Activated CD4-positive, alpha-beta T cell treated with anti-CD3 and anti-CD28 coated beads, Interleukin-2, amount 50 U/mL, for 1 hour (primary cell): ENCODE data around the gene HEXIM2.
A peak's percentile ranks its signal among the peaks of the same experiment; 100 is the strongest.

ENCODE experiments used
- DNase-seq: peaks from one replicate; pipeline ENCODE4 v3.0.0-alpha.2; 2020

HEXIM2 gene

DNA sequence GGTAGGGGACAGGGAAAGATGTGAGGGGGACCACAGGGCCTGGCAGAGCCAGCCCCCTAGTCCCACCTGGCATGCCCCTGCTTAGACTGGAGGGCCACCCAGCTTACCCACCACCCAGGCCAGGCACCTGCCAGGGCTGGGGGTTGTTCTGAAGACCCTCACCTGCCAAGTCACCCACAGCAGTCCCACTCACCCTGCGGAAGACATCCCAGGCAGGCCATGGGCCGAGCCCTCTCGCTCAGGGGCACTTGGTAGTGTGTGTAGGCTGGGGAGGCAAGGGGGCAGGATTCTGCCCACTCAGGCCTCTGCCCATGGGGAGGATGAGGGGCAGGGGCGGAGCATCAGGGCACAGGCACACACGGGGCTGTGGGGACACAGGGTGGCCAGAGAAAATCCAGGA, 33.3 kb upstream of the HEXIM2 start:
- no peak for DNase-seq

DNA sequence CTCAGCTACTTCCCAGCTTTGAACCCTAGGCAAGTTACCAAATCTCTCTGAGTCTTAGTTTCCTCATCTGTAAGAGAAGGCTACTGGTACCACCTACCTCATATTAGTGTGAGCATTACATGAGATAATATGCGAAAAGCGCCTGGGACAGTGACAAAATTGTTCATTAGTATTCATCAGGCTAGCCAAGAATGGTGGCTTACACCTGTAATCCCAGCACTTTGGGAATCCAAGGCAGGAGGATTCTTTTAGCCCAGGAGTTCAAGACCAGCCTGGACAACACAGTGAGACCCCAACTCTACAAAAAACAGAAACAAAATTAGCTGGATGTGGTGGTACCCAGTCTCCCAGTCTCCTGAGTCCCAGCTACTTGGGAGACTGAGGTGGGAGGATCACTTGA, 32.7 kb upstream of the HEXIM2 start:
- DNase-seq, result no peak

DNA sequence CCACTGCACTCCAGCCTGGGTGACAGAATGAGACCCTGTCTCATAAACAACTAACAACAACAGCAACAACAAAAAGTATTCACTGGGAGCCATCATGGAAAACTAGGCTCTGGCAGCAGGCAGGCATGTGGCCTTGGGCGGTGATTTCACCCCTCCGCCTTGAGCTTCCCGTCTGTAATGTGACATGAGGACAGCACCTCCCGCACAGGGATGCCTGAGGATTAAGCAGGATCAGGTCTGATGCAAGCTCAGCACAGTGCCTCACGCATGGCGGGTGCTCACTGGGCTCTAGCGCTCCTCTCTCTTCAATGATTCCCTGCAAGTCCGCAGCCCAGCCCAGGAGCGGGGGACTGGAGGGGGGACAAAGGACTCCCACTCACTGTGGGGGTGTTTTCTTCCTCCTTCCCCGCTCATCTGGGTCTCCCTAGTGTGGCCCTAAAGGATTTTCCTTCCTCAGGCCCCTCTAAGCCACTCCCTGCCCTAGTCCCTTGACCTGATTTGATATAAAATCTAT, 32.2 kb upstream of the HEXIM2 start:
- no peak for DNase-seq

DNA sequence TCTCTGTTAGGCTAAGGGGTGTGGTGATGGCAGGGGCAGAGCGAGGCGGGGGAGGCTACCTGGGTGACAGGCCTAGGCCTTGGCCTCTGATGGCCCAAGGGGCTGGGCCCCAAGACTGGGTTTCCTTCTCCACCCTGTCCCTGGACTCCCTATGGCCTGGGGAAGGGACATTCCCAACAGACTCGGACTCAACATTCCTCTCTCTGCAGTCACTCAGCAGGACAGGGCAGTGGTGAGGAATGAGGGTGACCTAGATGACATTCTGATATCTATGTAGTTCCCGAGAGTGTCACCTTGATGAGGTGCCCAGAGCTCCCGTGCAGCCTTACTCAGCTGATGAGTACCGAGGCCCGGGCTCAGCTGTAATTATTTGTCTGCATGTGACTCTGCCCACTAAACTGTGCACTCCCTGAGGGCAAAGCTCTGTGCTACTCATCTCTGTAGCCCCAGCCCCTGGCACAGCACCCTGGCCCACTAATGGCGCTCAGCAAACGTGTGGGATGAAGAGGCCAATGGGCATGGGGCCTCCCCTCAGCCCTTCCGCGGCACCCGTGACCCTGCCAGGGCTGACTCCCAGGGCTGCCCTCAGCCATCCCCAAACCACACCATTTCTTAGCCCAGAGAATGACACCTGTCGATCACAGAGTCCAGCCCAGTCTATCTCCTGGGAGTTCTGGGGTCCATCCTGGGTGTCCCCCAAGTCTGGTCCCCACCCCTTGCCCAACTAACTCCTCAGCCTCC, 31.6 kb upstream of the HEXIM2 start:
- no peak for DNase-seq

DNA sequence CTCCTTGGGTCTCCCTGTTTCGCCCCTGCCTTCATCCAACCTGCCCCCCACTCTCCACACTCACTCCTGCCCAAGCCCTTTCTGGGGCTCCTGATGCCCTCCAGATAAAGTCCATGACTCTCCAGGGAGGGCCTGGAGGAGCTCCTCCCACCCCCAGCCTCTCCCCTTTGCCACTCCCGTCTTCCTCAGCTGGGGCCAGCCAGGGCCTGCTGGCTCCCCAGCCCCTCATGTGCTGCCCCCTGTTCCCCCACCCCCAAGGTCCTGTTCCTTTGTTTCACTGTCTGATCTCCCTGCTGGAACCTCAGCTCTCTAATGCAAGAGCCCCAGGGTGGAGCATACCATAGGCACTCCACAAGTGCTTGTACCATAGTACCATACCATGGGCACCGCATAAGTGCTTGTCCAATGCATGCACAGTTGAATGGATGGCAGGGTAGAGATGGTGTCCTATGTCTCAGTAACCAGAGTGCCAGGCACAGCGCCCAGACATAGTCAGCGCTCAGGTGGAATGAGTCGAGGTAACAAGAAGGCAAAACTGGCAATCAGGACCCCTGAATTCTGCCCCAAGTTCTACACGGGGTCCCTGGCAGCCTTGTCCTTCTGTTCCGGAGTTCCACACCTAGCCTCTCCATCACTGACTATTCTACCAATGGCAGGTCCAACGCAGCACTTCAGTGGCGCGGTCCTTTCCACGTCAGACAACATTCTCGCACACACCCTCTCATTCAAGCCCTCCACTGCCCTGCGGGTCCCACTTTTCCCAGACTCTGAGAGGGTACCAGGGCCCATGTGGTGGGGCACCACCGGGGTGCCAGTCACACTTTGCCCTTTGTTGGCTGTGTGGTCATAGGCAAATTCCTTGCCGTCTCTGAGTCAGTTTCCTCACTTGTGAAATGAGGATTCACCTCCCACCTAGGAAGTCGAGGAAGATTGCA, 30.7 kb upstream of the HEXIM2 start:
- no peak for DNase-seq

DNA sequence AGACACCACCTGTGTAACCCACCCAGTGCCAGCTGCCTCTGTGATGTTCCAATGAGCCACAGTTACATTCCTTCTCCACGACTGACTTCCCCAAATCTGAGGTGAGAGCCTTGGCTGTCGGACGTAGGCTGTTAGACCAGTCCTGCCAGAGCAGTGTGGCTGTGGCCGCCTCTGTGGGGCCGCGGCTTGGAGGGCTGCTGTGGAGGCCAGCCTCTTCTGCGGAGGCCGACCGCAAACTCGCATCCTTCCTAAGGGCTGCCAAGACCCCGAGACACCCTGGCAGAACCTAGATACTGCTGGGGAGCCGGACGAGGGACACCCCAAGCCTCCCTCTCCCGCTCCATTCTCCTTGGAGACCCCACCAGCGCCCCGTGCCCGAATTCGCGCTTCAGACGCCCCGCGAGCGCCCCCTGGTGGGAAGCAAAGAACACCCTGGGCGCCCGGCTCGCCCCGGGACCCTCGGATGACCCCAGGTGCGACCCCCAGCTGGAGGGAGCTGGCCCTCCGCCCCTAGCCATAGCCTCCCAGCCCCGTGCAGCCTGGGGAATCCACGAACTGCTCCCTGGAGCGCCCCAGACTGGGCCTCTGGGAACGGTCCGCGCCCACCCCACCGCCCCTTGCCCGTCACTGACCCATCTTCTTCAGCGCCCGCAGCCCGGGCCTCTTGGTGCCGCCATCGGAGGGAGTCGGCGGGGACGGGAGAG, 29.9 kb upstream of the HEXIM2 start:
- DNase-seq, result peak; percentile 48

DNA sequence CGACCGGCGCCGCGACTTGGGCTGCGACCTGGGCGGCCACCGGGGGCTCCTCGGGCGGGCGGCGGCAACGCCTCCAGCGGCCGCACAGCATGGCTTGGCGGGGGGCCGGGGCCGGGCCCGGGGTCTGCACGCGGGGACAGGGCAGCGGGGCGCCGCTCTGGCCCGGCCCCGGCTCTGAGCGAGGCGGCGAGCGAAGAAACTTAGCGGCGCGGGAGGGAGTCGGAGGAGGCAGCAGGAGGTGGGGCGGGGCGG, 29.4 kb upstream of the HEXIM2 start, which contains the start of gene PLCD3:
Gene PLCD3 (minus strand): TSS at position 196 of the 252 bp plus-strand sequence. CDS start 105 bp downstream, at position 91.
- DNase-seq, result no peak

DNA sequence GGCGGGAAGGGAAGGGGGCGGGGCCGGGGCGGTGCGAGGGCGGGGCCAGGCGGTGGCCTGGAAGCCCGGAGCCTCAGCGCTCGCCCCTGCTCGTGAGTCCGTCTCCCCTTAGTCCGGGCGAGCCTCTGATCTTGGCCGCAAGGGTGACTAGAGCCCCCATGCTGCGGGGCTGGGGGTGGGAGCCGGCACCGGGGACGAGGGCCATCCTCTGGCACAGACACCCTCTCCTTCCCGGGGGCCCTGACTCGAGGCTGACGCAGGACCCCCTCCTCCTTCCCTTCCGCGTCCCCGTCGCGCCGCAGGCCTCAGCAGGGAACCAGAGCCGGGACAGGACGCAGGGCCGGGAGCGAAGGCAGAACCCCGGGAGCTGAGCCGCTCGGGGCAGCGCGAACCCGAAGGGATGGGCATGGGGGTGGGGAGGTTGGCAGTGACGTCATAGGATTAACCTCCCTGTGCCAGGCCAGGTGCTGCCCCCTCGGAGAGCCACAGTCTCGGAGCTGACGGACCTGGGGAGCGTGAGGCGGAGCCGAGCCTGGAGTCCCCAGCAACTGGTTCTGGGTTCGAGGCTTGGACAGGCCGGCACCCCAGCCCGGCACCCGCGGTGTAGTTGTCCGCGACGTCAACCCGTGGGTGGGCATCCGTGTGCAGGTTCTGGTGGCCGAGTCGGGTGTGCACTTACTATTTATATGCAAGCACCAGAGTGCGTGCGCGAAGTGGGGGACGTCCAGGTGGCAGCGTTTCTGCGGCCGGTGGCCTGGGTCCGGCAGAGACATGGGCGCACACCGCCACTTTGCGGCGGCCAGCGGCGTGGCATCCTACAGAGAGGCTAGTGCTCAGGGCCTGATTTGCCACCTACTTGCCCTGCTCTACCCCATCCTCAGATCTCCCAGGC, 28.9 kb upstream of the HEXIM2 start:
- DNase-seq, result peak; percentile 67

DNA sequence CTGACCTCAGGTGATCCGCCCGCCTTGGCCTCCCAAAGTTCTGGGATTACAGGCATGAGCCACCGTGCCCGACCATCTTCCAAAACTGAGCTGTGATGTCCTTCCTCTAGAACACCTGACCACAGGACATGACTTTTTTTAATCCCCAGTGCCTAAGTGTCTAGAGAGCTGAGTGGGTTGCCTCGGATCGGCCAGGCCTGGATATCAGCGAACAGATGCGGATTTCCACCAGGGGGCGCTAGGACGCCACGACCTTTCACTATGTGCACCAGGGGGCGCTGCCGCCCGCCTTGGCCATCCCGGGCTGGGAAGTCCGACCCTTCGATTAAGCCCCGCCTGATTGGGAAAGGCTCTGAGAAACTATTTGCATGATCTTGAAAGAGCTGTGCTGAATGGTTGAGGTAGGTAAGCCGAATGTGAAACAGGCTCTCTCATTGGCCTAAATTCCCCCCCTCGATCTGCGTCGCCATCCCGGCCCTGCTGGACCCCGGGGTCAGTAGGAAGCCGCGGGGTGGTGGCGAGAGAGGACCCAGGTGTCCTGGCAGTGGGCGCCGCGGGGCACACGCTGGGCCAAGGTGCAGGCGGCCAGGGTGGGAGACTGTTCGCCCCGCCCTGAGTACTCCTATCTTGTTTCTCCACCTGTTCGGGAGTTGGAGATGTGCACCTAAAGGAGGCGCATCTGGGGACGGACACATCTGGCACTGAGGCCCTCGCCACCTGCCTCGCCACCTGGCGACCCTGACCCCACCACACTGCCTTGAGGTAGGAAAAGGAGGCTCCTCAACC, 26.3 kb upstream of the HEXIM2 start, which contains the start of gene ACBD4:
Gene ACBD4 (plus strand): TSS at position 496 of the 786 bp plus-strand sequence. CDS start 458 bp downstream, outside the sequence.
- peak; percentile 98 for DNase-seq

DNA sequence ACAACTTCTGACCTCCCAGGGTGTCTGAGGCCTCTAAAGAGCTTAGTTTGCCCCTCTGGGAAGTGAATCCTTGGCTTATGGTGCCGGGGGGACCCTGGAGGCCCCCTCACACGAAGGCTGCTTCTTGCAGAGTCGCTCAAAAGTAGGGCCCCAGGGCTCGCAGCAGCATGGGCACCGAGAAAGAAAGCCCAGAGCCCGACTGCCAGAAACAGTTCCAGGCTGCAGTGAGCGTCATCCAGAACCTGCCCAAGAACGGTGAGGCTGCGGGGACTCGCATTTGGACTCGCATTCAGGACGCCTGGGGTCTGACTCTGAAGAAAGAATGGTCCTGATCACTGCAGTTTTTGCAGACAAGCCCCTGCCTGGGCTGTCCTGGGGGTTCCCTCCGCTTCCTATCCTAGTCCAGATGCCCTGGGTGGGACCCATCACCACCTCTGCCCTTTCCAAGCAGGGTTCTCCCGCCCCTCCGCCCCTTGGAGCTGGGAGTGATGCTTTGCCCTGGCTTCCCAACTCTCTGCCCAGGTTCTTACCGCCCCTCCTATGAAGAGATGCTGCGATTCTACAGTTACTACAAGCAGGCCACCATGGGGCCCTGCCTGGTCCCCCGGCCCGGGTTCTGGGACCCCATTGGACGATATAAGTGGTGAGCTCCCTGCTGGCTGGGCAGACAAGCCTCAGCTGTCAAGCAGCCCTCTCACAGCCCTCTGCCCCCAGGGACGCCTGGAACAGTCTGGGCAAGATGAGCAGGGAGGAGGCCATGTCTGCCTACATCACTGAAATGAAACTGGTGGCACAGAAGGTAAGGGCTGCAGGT, 25.5 kb upstream of the HEXIM2 start:
- no peak for DNase-seq

DNA sequence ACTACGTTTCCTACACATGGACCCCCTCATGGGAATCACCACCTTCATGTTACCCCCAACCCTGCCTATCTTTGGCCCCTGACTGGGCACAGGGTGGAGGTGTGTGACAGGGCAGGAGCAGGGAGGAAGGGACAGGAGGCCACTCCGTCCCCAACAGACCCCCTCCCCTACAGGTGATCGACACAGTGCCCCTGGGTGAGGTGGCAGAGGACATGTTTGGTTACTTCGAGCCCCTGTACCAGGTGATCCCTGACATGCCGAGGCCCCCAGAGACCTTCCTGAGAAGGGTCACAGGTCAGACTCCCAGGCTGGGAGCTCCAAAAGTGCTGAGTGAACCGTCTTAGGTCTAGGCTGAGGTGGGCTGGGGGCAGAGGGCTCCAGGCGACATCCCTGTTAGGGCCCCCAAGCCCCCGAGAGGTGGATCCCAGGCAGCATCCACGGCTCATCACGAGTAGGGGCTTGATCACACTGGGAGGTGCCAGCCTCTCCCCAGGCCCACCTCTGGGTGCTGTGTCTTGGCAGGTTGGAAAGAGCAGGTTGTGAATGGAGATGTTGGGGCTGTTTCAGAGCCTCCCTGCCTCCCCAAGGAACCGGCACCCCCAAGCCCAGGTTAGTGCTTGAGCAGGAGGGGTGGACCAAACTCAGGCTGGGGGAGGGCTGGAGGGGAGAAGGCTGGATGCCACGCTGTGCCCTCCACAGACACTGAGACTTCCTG, 24.7 kb upstream of the HEXIM2 start:
- no peak for DNase-seq

DNA sequence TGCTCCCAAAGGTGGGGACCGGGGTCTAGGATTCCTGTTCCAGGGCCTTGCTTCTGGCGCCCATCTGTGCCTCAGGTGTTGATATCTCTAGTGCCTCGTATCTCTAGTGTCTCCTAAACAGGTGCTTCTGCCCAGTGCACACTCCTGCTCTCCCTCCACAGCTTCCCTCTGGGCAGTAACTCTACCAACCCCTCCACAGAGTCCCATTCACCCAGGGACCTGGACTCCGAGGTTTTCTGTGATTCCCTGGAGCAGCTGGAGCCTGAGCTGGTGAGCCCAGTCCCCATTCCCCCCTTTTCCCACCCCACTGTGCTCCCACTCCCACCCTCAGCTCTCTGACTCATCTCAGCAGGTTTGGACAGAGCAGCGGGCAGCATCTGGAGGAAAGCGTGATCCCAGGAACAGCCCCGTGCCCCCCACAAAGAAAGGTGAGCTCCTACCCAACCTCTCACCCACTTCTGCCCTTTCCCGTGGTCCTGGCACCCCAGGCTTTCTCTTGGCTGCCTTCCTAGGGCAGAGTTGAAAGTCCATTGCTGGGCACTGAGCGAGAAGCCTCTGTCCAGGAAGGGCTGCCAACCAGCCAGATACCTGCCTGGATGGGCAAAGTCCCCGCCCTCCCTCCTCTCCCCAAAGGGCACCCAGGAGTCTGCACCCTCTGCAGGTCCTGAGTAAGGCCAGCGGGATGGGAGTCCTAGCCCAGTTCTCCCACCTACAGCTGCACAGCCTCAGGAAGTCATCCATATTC, 23.9 kb upstream of the HEXIM2 start:
- DNase-seq, result no peak

DNA sequence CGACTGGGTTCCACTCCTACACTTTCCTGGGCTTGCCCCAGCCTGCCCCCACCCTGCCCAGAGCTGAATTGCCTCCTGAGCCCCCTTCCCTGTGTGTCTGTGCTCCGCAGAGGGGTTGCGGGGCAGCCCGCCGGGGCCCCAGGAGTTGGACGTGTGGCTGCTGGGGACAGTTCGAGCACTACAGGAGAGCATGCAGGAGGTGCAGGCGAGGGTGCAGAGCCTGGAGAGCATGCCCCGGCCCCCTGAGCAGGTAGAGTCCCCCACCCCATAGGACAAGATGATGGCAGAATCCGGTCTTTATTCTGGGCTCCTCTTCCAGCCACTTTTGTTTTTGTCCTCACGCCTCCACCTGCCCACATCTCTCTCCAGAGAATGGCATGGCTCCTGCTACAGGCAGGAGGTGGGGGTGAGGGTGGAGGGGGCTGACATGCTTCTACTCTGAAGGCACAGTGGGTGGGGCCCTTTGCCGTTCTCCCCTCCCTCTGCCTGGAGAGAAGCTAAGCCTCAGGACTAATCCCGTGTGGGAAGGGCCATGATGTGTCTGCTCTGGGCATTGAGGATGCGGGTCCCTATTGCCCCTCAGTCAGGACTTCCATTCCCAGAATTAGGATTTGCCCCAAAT, 22.7 kb upstream of the HEXIM2 start:
- DNase-seq, result no peak

DNA sequence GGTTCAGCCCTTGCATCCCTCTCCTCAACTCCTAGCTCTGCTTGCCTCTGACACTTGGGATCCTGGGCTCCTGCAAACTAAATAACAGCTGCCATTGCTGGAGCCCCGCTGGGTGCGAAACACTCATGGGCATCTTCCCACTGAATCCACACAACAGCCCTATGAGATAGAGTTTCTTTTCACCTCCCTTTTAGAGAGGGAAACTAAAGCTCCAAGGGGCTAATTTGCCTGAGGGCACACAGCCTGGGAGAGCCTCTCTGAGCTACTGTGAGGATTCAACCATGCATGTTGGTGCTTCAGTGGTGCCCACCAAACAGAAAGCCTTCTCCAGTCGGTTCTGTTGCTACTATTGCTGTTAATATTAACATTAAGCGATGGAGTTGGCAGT, 22.1 kb upstream of the HEXIM2 start:
- DNase-seq, result no peak

DNA sequence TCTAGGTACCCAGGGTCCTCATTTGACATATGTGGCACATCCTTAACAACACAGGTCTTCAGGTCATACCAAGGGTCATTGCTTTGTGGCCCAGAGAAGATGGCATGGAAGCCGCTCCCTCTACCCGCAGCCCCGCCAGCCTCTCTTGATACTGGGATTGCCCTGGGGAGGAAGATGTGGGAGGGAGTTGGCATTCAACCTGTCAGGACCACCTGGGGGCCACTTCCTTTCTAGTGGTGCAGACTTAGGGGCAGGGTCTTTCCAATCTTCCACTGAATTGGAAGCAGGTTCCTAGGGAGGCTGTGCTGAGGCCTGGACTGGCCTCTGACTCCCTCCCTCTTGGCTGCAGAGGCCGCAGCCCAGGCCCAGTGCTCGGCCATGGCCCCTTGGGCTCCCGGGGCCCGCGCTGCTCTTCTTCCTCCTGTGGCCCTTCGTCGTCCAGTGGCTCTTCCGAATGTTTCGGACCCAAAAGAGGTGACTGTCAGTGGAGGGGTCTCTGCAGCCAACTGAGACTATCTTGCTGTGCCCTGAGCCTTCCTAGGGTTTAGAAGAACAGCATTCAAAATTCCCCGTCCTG, 18.5 kb upstream of the HEXIM2 start:
- no peak for DNase-seq

DNA sequence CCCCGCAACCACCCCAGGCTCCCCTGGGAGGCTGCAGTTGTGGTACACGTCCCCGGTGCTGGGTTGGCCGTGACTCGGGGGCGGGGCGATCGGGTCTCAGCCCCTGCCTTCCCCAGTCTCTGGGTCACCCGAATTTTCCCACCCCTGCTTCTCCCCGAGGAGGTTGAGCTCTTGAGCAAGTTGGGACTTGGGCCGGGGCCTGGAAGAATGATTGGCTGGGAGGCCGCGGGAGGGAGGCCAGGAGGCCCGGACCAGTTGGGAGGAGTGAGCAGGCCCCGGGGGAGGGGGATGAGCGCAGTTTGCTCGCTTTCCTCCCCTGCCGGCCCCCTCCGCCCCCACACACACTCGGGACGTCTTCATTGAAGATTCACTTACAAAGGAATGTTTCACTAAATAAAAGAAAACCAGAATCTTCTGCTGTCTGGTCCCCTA, 17.9 kb upstream of the HEXIM2 start:
- DNase-seq, result no peak

DNA sequence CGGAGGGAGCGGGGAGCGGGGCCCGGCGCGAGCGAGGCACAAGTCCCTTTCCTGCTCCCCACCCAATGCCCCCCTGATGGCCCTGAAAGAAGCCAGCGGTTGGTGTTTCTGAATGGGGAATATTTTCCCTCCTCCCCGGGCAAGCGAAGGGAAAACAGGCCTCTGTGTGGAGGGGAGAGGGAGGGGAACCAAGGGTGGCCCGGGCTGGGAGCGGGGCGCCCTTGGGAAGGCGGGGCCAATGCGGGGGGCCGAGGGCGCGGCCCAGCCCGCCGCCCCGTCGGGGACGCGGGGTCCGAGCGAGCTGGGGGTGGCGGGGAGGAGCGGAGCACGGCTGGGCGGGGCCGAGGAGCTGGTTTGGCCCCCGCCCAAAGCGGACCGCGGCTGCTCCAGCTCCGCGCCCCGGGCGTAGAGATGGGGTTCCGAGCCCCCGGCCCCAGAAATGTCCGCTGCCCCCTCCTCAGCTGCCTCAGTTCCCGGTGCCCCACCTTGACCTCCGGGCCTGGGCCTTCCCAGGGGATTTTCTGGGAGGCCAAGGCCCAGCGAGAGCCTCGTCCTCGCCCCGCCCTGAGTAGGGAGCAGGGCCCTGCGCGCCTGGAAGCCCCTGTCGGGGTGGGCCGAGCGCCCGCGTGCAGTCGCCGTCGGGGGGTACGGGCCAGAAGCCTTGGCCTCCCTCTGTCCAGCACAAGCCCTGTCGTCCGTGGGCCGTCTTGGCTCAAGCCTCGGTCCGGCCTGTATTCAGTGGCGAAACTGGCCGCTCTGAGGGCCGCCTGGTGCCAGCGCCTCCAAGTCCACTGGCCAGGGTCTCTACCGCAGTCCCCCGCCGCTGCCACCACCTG, 17.3 kb upstream of the HEXIM2 start:
- DNase-seq, result no peak
